Measurements from ENCODE around the gene DMD. TPM values are rescaled to one million over a fixed set of nuclear protein-coding genes. Genes with fewer than 3 reads are reported as not detected.

Gene DMD
- total and polyA plus RNA-seq, 8 donors, result 6.8 to 117 (median 44.2) TPM

DNA sequence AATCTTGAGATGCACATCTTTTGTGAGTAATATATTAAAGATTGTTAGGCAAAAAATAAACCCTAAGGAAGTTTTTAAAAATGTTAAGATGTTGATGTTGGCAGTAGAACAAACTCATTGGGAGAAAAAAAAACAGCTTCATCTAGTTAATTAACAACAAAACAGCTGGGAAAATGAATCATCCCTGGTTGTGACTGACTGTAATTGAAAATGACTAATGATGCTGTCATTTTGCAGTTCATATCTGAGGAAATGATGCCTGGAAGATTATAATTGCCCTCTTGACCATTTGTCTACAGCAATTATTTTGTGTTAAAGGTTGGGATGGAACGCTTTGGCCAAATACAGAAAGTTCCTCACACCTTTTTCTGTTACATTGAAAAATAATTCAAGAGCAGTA, 1379.1 kb downstream of the DMD start:
- DNase-seq, result no peak
- no peaks in the 10 kb centered on the region for H3K27me3 ChIP-seq
- H3K36me3 ChIP-seq, result no peaks in the 10 kb centered on the region
- no peaks in the 10 kb centered on the region for H3K4me1 ChIP-seq
- intact Hi-C loops (cut with DNase I; ENCODE audit: low total_unique reads), result no loop called here
- no peaks in the 10 kb centered on the region for H3K9me3 ChIP-seq
- no peak for TF ChIP-seq EP300 (IDR thresholded peaks at IDR 0.05)
- no peak for TF ChIP-seq POLR2A (IDR thresholded peaks at IDR 0.05)
- TF ChIP-seq, protein P1, sequence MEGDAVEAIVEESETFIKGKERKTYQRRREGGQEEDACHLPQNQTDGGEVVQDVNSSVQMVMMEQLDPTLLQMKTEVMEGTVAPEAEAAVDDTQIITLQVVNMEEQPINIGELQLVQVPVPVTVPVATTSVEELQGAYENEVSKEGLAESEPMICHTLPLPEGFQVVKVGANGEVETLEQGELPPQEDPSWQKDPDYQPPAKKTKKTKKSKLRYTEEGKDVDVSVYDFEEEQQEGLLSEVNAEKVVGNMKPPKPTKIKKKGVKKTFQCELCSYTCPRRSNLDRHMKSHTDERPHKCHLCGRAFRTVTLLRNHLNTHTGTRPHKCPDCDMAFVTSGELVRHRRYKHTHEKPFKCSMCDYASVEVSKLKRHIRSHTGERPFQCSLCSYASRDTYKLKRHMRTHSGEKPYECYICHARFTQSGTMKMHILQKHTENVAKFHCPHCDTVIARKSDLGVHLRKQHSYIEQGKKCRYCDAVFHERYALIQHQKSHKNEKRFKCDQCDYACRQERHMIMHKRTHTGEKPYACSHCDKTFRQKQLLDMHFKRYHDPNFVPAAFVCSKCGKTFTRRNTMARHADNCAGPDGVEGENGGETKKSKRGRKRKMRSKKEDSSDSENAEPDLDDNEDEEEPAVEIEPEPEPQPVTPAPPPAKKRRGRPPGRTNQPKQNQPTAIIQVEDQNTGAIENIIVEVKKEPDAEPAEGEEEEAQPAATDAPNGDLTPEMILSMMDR (IDR thresholded peaks at IDR 0.05), result no peak
- no peak for TF ChIP-seq POLR2AphosphoS5 (IDR thresholded peaks at IDR 0.05)
- no peak overlapping the region for H3K27ac ChIP-seq
- 0 to 75% (median 4%) methylated on average over 1 of the region's 1 CpG for WGBS, 5 donors
- H3K4me3 ChIP-seq, result no peak overlapping the region

DNA sequence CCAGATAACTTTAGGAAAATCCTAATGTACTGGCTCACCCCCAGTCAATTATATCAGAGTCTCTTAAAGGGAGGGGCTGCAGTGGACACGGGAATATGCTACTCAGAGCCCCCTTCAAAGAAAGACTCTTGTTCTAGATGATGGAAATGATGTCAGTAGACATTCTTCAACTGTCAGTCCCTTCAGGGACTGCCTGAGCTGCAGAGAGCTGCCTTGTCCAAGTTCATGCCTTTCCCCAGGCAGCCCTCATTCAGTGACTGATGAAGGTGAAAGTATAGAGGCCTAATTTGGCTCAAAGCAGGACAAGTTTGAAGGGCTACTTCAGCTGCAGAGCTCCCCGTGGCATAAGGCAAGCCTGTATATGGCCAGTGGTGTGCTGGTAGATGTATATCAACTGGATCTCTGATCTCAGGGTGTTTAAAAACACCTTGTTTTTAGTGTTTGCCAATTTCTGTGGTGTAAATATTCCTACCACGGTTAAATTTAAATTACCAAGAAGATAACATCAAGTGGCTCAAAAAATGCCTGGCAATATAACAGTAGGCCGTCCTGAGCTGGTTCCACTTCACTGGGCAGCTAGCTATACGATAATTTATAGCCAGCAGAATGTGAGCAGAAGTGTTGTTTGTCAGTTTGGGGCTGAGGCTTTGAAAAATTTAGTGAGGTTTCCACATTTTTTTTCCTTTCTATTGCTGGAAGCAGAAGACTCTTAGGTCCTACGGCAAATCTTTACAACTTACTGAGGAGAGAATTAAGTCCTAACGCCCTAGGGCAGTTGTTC, 1390.7 kb downstream of the DMD start:
- Histone ChIP-seq H3K27ac (no peak overlapping the region), H3K27me3 (no peaks in the 10 kb centered on the region), H3K36me3 (no peaks in the 10 kb centered on the region), H3K9me3 (no peaks in the 10 kb centered on the region), H3K4me1 (no peaks in the 10 kb centered on the region), H3K4me3 (no peak overlapping the region)
- intact Hi-C loops (cut with DNase I; ENCODE audit: low total_unique reads), result no loop called here
- WGBS, 5 donors, result 60 to 85% (median 73%) methylated on average over 7 of the region's 7 CpGs
- TF ChIP-seq, protein P1 (IDR thresholded peaks at IDR 0.05), result no peak
- TF ChIP-seq EP300 (IDR thresholded peaks at IDR 0.05) (no peak), POLR2A (IDR thresholded peaks at IDR 0.05) (no peak), POLR2AphosphoS5 (IDR thresholded peaks at IDR 0.05) (no peak)
- no peak for DNase-seq

DNA sequence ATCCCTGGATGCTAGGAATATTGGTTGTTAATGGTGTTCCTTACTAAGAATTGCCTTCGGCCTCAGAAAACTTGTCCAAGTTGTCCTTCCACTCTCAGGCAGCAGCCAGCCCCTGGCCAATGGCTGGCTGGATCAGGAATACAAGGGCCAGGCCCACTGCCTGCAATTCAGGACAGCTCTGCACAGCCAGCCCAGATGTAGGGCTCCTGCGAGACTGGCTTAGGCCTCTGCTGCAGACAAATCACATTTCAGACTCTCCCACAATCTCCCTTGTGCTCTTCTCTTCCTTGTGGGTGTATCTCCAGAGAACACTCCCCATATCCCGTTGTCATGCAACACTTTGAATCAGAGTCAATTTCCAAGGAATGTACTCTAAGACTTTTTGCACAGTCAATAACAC, 1391.9 kb downstream of the DMD start:
- WGBS, 5 donors, result 55 to 77% (median 64%) methylated on average over 3 of the region's 3 CpGs
- H3K4me3 ChIP-seq, result no peak overlapping the region
- peak in 1 of 2 donors; percentile 7 for DNase-seq
- no peaks in the 10 kb centered on the region for H3K27me3 ChIP-seq
- no peaks in the 10 kb centered on the region for H3K4me1 ChIP-seq
- no peaks in the 10 kb centered on the region for H3K36me3 ChIP-seq
- TF ChIP-seq POLR2AphosphoS5 (IDR thresholded peaks at IDR 0.05) (no peak), EP300 (IDR thresholded peaks at IDR 0.05) (no peak), POLR2A (IDR thresholded peaks at IDR 0.05) (no peak)
- TF ChIP-seq, protein P1 (IDR thresholded peaks at IDR 0.05), result no peak
- intact Hi-C loops (cut with DNase I; ENCODE audit: low total_unique reads), result no loop called here
- no peaks in the 10 kb centered on the region for H3K9me3 ChIP-seq
- no peak overlapping the region for H3K27ac ChIP-seq

DNA sequence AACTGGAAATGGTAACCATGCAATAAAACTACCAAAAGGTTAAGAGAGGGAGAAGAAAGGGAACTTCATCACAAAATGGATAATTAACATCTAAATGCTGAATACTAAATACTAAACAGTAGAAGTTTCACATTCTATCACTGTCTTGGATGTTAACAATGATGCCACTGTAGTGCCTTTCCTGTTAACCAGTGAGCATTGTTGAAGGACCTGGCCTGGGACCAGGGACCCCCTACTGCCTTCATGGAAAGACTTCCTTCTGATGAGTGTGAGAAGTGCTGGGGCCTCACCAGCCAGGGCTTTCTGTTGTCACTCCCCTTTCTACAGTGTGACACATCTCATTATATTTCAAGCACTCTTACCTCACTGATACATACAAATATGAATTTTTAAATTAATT, 1400.2 kb downstream of the DMD start:
- Histone ChIP-seq H3K36me3 (no peaks in the 10 kb centered on the region), H3K27ac (no peak overlapping the region), H3K27me3 (no peaks in the 10 kb centered on the region), H3K4me1 (no peaks in the 10 kb centered on the region), H3K9me3 (no peaks in the 10 kb centered on the region), H3K4me3 (no peak overlapping the region)
- DNase-seq, result no peak
- intact Hi-C loops (cut with DNase I; ENCODE audit: low total_unique reads), result no loop called here
- no peak for TF ChIP-seq POLR2A (IDR thresholded peaks at IDR 0.05)
- TF ChIP-seq, protein P1 (IDR thresholded peaks at IDR 0.05), result no peak
- no peak for TF ChIP-seq EP300 (IDR thresholded peaks at IDR 0.05)
- TF ChIP-seq POLR2AphosphoS5 (IDR thresholded peaks at IDR 0.05), result no peak
